ENCODE data around the gene LAMB1.

Gene LAMB1

GRCh38 chr7:107998660-107999480, 4.1 kb downstream of the LAMB1 start:
- no peak for DNase-seq (ENCODE audit: low read depth)

GRCh38 chr7:107998150-107998549, 4.8 kb downstream of the LAMB1 start:
- DNase-seq (ENCODE audit: low read depth): no peak

- DNase-seq (ENCODE audit: low read depth): no peak
Observed at GRCh38 chr7:107996072-107996882, 6.7 kb downstream of the LAMB1 start.

- DNase-seq (ENCODE audit: low read depth): no peak
Observed at GRCh38 chr7:107995184-107996071, 7.5 kb downstream of the LAMB1 start.

- no peak for DNase-seq (ENCODE audit: low read depth)
Observed at GRCh38 chr7:107994421-107995030, 8.4 kb downstream of the LAMB1 start.

GRCh38 chr7:107993891-107994291, 9.1 kb downstream of the LAMB1 start:
- no peak for DNase-seq (ENCODE audit: low read depth)

- no peak for DNase-seq (ENCODE audit: low read depth)
Observed at GRCh38 chr7:107989618-107990373, 13.2 kb downstream of the LAMB1 start.

- DNase-seq (ENCODE audit: low read depth): no peak
Observed at GRCh38 chr7:107982918-107983389, 20.0 kb downstream of the LAMB1 start.

GRCh38 chr7:107982042-107982840, 20.7 kb downstream of the LAMB1 start:
- no peak for DNase-seq (ENCODE audit: low read depth)

- no peak for DNase-seq (ENCODE audit: low read depth)
Observed at GRCh38 chr7:107981466-107981865, 21.5 kb downstream of the LAMB1 start.

GRCh38 chr7:107980671-107981190, 22.2 kb downstream of the LAMB1 start:
- DNase-seq (ENCODE audit: low read depth): no peak

GRCh38 chr7:107980171-107980570, 22.8 kb downstream of the LAMB1 start:
- DNase-seq (ENCODE audit: low read depth): no peak

GRCh38 chr7:107978815-107979408, 24.0 kb downstream of the LAMB1 start:
- no peak for DNase-seq (ENCODE audit: low read depth)

- DNase-seq (ENCODE audit: low read depth): no peak
Observed at GRCh38 chr7:107977048-107977447, 25.9 kb downstream of the LAMB1 start.

GRCh38 chr7:107976620-107977019, 26.3 kb downstream of the LAMB1 start:
- no peak for DNase-seq (ENCODE audit: low read depth)

- no peak for DNase-seq (ENCODE audit: low read depth)
Observed at GRCh38 chr7:107975394-107976013, 27.5 kb downstream of the LAMB1 start.

GRCh38 chr7:107973861-107974260, 29.1 kb downstream of the LAMB1 start:
- DNase-seq (ENCODE audit: low read depth): no peak

GRCh38 chr7:107972941-107973376, 30.0 kb downstream of the LAMB1 start:
- DNase-seq (ENCODE audit: low read depth): no peak

GRCh38 chr7:107972075-107972482, 30.9 kb downstream of the LAMB1 start:
- DNase-seq (ENCODE audit: low read depth): no peak
